Right hindlimb (tissue), 1 donor: ENCODE results near the gene APOC1.
A peak's percentile ranks its signal among the peaks of the same experiment; 100 is the strongest.
"Not testable (repeated sequence)": the region's sequence is repeated elsewhere in the genome, so short reads cannot be mapped to it uniquely, and the experiment has no call there.

ENCODE experiments used
- DNase-seq: peaks from one replicate; pipeline ENCODE4 v3.0.0-alpha.2; 2018

Gene APOC1

DNA sequence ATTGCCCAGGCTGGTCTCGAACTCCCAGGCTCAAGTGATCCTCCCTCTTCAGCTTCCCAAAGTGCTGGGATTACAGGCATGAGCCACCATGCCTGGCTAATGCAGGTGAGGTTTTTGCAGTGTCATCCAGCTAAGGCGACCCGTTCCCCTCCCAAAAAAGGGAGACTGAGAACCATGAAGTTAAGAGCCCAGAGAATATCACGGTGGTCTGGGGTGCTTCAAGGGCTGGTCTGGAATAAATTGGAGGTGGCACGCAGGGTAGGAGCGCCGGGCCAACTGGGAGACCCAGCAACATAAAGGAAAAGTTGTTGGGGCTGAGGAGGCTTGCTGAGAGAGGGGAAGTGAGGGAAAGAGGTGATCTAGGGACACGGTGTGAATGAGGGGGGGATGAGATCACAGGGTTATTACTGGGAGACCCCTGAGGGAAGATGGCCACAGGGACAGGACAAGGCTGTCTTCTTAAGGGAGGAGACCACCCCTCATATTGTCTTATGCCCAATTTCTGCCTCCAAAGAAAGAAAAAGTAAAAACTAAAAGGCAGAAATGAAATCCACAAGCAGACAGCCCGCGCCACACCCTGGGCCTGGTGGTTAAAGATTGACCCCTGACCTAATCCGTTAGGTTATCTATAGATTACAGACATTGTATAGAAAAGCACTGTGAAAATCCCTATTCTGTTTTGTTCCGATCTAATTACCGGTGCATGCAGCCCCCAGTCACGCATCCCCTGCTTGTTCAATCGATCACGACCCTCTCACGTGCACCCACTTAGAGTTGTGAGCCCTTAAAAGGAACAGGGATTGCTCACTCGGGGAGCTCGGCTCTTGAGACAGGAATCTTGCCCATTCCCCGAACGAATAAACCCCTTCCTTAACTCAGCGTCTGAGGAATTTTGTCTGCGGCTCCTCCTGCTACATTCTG is 636 bp upstream of the APOC1 start:
- not testable (repeated sequence) for DNase-seq

DNA sequence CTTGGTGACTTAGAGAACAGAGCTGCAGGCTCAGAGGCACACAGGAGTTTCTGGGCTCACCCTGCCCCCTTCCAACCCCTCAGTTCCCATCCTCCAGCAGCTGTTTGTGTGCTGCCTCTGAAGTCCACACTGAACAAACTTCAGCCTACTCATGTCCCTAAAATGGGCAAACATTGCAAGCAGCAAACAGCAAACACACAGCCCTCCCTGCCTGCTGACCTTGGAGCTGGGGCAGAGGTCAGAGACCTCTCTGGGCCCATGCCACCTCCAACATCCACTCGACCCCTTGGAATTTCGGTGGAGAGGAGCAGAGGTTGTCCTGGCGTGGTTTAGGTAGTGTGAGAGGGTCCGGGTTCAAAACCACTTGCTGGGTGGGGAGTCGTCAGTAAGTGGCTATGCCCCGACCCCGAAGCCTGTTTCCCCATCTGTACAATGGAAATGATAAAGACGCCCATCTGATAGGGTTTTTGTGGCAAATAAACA is 9.9 kb downstream of the APOC1 start:
- DNase-seq: no peak

DNA sequence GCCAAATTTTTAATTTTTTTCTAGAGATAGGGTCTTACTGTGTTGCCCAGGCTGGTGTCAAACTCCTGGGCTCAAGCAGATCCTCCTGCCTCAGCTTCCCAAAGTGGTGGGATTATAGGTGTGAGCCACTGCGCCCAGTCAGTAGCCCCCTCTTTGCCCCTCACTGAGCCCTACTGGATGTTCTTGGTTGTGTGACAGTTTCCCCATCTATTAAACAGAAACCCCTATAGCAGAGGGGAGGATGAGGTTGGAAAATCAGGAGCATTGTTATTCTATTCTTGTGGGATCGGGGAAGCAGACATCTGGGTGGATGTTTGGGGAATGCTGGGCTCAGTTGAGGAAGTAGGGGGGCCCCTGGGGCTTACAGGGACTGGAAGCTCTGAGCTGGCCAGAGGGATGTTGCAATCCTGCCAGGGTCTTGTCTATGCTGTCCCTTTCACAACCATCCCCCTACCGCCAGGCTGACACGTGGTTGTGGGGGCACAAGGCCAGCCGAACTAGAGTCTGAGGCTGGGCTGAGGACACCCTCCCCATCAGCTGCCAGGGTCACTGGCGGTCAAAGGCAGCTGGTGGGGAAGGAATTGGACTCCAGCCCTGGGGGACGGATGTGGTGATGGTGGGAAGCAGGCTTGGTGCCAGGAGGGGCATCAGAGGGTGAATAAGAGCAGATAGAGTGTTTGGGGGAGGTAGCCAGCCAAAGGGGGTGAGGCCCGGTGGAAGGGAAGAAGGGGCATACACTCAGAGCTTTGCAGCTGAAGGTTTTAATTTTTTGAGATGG is 10.9 kb downstream of the APOC1 start:
- peak; percentile 87 for DNase-seq

DNA sequence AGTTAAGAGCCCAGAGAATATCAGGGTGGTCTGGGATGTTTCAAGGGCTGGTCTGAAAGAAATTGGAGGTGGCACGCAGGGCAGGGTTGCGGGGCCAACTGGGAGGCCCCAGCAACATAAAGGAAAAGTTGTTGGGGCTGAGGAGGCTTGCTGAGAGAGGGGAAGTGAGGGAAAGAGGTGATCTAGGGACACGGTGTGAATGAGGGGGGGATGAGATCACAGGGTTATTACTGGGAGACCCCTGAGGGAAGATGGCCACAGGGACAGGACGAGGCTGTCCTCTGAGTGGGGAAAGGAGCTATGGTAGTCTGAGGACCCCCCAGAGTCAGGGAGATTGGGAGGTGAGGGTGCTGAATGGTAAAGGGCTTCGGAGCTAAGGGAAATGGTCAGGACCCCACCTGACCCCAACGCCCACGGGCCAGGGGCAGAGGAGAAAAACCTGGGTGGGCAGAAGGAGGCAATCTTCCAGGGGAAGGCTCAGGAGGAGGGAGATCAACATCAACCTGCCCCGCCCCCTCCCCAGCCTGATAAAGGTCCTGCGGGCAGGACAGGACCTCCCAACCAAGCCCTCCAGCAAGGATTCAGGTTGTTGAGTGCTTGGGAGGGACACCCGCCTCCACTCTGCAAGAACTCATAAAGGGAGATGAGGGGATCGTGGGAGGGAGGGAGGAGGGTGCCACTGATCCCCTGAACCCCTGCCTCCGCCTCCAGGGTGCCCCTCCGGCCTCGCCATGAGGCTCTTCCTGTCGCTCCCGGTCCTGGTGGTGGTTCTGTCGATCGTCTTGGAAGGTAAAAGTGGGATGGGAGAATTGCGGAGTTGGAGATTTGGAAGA is 12.1 kb downstream of the APOC1 start:
- not testable (repeated sequence) for DNase-seq

DNA sequence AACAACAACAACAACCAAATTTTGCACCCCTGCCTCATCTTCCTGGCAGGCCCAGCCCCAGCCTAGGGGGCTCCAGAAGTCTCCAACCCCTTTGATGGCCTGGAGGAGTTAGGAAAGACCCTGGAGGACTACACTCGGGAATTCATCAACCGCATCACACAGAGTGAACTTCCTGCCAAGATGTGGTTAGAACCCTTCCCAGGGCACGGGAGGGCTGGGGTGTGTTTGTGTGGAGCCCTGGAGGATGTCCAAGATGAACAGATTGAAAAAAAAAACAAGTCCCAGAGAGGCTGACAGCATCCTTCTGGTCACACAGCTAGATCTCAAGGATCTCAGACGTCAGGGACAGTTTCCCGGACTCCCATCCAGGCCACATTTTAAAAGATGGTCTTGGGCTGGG is 13.3 kb downstream of the APOC1 start:
- no peak for DNase-seq

DNA sequence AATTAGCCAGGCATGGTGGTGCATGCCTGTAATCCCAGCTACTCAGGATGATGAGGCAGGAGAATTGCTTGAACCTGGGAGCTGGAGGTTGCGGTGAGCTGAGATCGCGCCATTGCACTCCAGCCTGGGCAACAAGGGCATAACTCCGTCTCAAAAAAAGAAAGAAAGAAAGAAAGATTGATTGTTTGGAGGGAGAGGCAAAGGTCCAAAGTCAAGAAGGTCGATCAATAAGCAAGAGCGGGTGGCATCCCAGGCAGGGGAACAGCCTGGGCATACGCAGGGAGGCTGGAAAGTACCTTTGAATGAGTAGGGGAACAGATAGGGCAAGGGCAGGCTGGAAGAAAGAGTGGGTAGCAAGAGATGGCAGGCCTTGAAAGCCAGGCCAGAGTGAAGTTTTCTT is 15.7 kb downstream of the APOC1 start:
- no peak for DNase-seq

DNA sequence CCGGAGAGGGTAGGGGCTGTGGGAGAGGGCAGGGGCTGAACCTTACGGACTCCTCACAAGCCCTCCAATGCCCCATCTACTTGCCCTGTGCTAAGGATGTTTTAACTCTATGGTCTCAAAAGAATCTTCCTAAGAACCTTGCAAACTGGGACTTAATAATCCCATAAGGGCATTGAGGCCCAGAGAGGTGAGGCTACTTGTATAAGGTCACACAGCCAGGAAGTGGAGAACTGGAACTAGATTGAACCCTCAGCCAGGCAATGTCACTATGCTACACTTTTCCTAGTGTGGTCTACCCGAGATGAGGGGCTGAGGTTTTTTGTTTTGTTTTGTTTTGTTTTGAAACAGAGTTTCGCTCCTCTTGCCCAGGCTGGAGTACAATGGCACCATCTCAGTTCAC is 17.1 kb downstream of the APOC1 start:
- no peak for DNase-seq

DNA sequence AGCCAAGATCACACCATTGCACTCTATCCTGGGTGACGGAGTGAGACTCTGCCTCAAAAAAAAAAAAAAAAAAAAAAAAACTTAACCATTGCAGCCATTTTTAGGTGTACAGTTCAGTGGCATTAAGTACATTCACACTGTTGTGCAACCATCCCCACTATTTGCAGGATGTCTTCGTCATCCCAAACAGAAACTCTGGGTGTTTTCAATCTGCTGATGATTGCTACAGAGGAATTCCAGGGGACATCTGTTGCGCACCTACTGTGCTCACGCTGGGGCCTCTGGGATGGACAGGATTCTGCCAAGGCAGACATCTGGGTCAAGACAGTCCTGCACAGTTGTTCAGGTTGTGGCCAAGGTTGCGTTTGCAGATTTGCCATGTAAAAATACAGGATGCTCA is 25.3 kb downstream of the APOC1 start:
- DNase-seq: no peak

DNA sequence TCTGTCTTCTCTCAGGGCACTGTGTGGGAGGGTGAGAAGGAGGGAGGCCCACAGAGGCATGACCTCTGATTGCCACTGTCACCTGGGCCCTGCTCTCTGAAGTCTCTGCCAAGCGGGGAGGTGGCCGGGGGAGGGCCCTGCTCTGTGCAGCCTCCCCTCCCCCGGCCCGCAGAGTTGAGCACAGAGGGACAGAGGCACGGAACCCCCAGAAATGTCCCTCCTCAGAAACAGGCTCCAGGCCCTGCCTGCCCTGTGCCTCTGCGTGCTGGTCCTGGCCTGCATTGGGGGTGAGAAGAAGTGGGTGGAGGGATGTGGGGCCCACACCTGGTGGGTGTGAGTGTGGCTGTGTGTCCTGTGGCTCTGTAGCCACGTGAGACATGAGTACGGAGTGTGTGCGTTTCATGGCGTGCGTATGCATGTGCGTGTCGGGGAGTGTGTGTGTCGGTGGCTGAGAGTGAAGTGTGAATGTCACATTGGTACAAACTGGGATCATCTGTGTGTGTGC is 27.7 kb downstream of the APOC1 start, which contains the start of gene APOC4:
APOC4 (plus strand) TSS at position 171 of the 505 bp plus-strand sequence; CDS start at position 212, 41 bp downstream.
- DNase-seq: no peak

DNA sequence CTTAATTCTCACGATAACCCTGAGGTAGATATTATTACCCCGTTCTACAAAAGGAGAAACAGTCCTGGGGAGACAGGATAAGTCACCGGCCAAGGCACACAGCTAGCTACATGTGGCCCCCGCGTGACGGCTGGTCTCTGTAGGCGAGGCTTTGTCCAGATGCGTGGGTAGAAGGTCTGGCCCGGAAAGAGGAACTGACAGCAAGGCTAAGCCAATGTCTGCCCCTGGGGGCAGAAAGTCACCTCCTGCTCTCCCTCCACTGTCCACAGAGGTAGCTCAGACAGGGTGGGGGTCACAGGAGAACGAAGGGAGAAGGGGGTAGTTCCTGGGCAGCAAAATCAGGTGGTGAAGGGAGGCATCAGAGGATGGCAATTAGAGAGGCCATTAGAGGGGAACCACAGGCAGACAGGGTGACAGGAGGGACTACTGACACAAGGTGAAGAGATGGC is 29.4 kb downstream of the APOC1 start:
- no peak for DNase-seq

DNA sequence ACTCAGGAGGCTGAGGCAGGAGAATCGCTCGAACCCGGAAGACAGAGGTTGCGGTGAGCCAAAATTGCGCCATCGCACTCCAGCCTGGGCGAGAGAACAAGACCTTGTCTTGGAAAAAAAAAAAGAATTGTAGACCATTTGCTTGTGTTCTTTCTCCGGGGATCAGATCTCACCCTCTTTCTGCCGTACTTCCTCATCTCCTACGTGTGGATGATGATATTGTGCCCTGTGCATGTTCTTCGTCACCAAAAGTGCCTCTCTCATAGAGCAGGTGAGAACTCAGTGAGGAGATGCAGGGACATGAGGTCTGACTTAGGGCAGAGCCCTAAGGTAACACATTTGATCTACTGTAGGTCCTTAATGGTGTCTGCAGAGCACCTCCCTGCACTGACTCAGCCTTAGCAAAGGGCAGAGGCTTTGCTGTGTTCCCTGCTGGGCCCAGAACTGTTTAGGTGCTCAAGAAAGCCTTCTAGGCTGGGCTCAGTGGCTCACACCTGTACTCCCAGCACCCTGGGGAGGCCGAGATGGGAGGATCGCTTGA is 32.7 kb downstream of the APOC1 start:
- no peak for DNase-seq

DNA sequence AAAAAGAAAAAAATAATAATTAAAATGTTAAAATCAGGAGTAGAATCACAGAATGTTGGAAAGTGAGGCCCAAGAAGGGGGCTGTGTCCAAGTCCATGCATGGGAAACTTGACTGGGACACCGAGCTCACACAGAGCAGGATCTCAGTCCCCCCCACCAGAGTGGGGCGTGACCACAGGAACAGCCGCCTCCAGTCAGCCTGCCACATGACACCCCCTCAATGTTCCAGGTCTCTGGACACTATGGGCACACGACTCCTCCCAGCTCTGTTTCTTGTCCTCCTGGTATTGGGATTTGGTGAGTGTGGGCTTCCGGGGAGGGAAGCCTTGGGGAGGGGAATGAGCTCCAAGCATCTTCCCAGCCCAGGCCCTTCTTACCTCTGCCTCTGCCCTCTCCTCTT is 33.8 kb downstream of the APOC1 start:
- DNase-seq: no peak

DNA sequence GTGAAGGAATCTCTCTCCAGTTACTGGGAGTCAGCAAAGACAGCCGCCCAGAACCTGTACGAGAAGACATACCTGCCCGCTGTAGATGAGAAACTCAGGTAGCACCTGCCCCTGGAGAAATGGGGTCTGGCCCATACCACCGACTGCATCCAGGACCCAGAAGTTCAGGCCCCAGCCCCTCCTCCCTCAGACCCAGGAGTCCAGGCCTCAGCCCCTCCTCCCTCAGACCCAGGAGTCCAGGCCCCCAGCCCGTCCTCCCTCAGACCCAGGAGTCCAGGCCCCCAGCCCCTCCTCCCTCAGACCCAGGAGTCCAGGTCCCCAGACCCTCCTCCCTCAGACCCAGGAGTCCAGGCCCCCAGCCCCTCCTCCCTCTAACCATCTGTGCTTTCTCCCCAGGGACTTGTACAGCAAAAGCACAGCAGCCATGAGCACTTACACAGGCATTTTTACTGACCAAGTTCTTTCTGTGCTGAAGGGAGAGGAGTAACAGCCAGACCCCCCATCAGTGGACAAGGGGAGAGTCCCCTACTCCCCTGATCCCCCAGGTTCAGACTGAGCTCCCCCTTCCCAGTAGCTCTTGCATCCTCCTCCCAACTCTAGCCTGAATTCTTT is 34.5 kb downstream of the APOC1 start:
- DNase-seq: no peak

DNA sequence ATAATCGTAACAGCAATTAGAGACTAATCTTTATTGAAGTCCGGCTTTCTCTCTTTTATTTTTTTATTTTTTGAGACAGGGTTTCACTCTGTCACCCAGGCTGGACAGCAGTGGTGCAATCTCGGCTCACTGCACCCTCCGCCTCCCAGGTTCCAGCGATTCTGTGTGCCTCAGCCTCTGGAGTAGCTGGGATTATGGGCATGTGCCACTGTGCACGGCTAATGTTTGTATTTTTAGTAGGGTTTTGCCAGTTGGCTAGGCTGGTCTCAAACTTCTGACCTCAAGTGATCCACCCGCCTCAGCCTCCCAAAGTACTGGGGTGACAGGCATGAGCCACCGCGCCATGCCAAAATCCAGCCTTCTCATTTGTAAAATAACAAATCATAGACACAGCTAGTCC is 35.1 kb downstream of the APOC1 start:
- no peak for DNase-seq

DNA sequence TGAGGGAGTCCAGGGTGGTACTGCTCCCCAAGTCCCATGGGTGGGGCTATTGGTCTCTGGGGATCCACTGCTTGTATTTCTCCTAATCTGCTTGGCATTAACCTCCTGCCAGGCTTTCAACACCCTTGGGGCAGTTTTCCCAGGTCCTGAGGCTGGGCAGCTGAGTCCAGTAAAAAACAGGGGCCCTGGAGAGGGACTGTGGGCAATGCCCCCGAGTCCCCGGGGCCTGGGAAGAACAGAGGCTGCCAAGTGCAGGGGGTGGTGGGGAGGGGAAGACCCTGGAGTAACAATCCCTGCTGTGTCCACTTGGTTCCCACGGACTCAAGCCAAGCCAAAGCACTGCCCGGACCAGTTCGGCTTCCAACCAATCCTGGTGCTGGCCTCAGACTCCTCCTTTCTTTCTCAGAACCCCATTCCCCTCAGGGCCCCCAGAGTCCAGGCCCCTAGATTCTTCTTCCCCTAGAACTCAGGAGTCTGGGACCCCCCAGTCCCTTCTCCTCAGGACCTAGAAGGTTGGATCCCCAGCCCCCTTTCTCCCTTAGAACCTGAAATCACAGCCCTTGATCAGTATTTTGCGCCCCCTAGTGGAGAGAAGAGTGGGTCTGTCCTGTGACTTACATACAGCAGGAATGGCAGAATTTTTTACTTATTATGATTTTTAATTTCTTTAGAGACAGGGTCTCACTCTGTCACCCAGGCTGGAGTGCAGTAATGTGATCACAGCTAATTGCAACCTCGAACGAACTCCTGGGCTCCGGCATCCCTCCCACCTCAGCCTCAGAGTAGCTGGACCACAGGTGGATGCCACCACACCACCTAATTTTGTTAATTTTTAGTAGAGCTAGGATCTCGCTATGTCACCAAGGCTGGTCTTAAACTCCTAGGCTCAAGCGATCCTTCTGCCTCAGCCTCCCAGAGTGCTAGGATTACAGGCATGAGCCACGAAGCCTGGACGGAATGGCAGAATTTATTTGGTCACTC is 37.1 kb downstream of the APOC1 start:
- DNase-seq: peak; percentile 67

DNA sequence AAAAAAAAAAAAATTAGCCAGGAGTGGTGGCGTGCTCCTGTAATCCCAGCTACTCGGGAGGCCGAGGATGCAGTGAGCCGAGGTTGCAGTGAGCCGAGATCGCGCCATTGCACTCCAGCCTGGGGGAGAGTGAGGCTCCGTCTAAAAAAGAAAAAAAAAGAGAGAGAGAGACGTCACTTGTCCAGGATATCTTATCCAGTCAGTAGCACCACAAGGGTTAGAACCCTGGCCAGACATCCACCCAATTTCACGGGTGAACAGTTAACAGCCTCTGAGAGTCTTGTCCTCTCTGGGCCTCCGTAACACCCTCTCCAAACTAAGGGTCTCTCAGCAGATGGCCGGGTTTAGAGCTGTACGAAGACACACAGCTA is 39.9 kb downstream of the APOC1 start:
- no peak for DNase-seq

DNA sequence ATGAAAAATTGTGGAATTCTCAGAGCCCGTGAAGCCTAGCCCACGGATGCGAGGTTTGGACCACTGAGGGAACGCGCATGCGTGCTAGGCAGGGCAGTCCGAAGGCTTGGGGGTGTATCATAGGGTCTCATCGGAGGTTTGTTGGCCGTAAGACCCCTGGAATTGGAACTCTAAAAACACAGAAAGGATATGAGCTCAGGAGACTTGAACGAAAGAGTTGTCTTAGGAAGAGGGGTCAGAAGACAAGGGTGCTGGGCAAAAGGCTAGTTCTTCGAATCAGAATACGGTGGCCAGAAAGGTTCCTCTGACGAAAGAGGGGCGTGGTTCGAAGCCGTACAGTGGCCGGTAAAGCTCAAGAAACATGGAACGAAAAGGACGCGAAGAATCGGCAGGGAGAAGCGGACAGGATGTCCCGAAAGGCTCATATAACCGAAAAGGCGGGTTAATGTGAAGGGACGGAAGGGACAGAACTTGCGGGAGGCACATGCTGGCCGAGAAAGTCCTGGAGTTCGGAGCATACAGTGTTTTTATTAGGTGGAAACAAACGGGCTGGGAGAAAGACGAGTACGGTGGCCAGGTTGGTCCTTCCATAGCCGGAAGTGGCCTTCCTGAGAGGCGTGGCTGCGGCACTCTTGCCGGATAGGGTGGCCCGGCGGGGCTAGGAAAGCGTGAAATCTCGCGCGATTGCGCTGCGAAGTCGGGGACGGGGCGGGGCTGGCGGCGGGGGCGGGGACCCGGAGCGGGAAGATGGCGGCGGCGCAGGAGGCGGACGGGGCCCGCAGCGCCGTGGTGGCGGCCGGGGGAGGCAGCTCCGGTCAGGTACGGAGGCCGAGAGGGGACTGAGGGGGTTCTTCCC is 40.5 kb downstream of the APOC1 start, which contains the start of gene CLPTM1:
CLPTM1 (plus strand) TSS at position 732 of the 856 bp plus-strand sequence; CDS start at position 748, 16 bp downstream.
- peak; percentile 97 for DNase-seq

DNA sequence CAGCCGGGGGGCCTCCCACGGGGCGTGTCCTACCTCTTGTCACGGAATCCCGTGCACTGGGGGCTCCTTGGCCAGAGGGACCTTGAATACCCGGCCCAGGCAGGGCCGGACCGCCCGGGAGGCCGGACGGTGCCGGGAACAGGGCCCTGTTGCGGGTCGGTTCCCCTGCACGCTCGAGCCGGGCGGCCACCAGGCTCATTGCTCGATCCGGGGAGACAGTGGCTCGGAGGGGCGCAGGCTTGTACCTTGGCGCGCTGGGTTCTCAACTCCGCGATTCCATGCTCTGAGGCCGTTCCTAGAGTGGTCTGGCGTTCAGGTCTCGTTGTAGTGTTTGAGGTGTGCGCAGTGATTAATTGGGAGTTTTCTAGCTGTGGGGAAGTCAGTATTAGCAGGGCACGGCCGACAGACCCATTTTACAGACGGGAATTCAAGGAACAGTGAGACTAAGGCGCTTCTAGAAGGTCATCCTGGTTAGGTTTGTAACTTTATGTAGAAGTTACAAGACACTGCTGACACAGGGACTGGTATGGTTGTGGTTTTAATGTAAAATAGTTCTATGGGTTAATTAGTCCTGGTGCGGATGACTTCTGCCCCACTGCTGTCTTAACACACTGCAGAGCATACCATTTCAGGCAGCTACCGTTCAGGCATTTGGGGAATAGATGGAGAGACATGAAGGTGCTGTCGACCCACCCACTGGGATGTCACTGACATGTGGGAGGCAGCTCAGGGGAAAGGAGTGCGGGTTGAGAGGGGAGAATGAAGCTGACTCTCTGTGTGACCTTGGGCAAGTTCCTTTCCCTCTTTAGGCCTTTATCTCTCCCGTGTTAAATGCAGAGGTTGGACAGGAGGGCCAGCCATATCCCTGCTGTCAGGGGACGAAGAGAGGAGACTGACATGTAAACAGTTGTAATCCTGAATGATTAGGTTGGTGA is 41.4 kb downstream of the APOC1 start:
- no peak for DNase-seq
